ELR (cell line): ENCODE data around the gene TMEM119.
"Not testable (repeated sequence)": the region's sequence is repeated elsewhere in the genome, so short reads cannot be mapped to it uniquely, and the experiment has no call there.

ENCODE experiments used
- DNase-seq: peaks from one replicate; pipeline ENCODE4 v3.0.0-alpha.2; 2015; ENCODE audit warnings: low read depth

Gene TMEM119

GRCh38 chr12:108582978-108583770, 14.7 kb downstream of the TMEM119 start:
- no peak for DNase-seq

GRCh38 chr12:108582509-108582908, 15.4 kb downstream of the TMEM119 start:
- no peak for DNase-seq

- no peak for DNase-seq
Measured at GRCh38 chr12:108581311-108582227, 16.3 kb downstream of the TMEM119 start.

- DNase-seq, result no peak
Measured at GRCh38 chr12:108580531-108580930, 17.4 kb downstream of the TMEM119 start.

- DNase-seq, result no peak
Measured at GRCh38 chr12:108578813-108579212, 19.1 kb downstream of the TMEM119 start.

GRCh38 chr12:108578264-108578663, 19.6 kb downstream of the TMEM119 start:
- DNase-seq, result no peak

GRCh38 chr12:108577458-108577857, 20.4 kb downstream of the TMEM119 start:
- DNase-seq, result no peak

GRCh38 chr12:108576660-108577234, 21.1 kb downstream of the TMEM119 start:
- DNase-seq, result no peak

GRCh38 chr12:108575199-108575912, 22.5 kb downstream of the TMEM119 start:
- no peak for DNase-seq

GRCh38 chr12:108574276-108574675, 23.6 kb downstream of the TMEM119 start:
- DNase-seq, result not testable (repeated sequence)

GRCh38 chr12:108573317-108573716, 24.6 kb downstream of the TMEM119 start:
- DNase-seq, result no peak

- DNase-seq, result peak; percentile 24
Measured at GRCh38 chr12:108572166-108572790, 25.6 kb downstream of the TMEM119 start.

- DNase-seq, result no peak
Measured at GRCh38 chr12:108571609-108572165, 26.2 kb downstream of the TMEM119 start.

GRCh38 chr12:108570743-108571608, 26.9 kb downstream of the TMEM119 start:
- peak; percentile 70 for DNase-seq

- DNase-seq, result no peak
Measured at GRCh38 chr12:108568338-108569154, 29.3 kb downstream of the TMEM119 start.

GRCh38 chr12:108567406-108568337, 30.2 kb downstream of the TMEM119 start:
- DNase-seq, result no peak

- no peak for DNase-seq
Measured at GRCh38 chr12:108566452-108566851, 31.4 kb downstream of the TMEM119 start.

GRCh38 chr12:108565976-108566375, 31.9 kb downstream of the TMEM119 start:
- DNase-seq, result peak; percentile 86
